ENCODE results near the gene FTCDNL1. TPM values are rescaled to one million over a fixed set of nuclear protein-coding genes. Genes with fewer than 3 reads are reported as not detected.

The FTCDNL1 gene
- total RNA-seq, 1 donor from 2014 or later, result 2.7 TPM

- H2AFZ ChIP-seq (replicated peaks), result no peak overlapping the region
- Mint-ChIP-seq H3K36me3 (no peaks in the 10 kb centered on the region), H3K4me1 (peaks cover 3% of the 10 kb centered on the region)
These were observed 31.7 kb upstream of the FTCDNL1 start for GRCh38 chr2:199882667-199883066.

GRCh38 chr2:199875400-199875799 lies 24.4 kb upstream of the FTCDNL1 start:
- H3K4me3 Mint-ChIP-seq, result no peak overlapping the region
- H3K27ac ChIP-seq, result no peak overlapping the region
- TF ChIP-seq EZH2 (IDR thresholded peaks at IDR 0.05) (no peak), EZH2phosphoT487 (IDR thresholded peaks at IDR 0.05) (no peak)
- peaks cover 16% of the 10 kb centered on the region for H3K9me3 Mint-ChIP-seq
- H3K9ac ChIP-seq, result no peak overlapping the region
- H3K4me3 ChIP-seq, result no peak overlapping the region
- no peak overlapping the region for H2AFZ ChIP-seq (replicated peaks)
- peaks cover 6% of the 10 kb centered on the region for H3K36me3 ChIP-seq
- H3K36me3 Mint-ChIP-seq, result no peaks in the 10 kb centered on the region
- peaks cover 2% of the 10 kb centered on the region for H3K27me3 Mint-ChIP-seq (ENCODE audit: insufficient read depth, low read depth)
- no peak for DNase-seq (ENCODE audit: low spot score)
- no peak overlapping the region for H3K27ac Mint-ChIP-seq
- no peaks in the 10 kb centered on the region for H3F3A ChIP-seq (ENCODE audit: low read depth)
- no peaks in the 10 kb centered on the region for H3K27me3 ChIP-seq
- no peaks in the 10 kb centered on the region for H3K4me1 Mint-ChIP-seq
- no peaks in the 10 kb centered on the region for H3K79me2 ChIP-seq (ENCODE audit: low read depth)
- peaks cover 8% of the 10 kb centered on the region for H3K9me3 ChIP-seq (ENCODE audit: low read depth)
- no peaks in the 10 kb centered on the region for H4K20me1 ChIP-seq (ENCODE audit: low read depth)
- no peak overlapping the region for H3K4me2 ChIP-seq
- H3K4me1 ChIP-seq, result peaks cover 3% of the 10 kb centered on the region

More at GRCh38 chr2:199882667-199883066, 31.7 kb upstream of the FTCDNL1 start:
- H3K36me3 ChIP-seq, result no peaks in the 10 kb centered on the region
- no peak overlapping the region for H3K4me3 ChIP-seq
- Mint-ChIP-seq H3K27ac (peak overlapping the region; percentile 16), H3K27me3 (ENCODE audit: insufficient read depth, low read depth) (peaks cover 2% of the 10 kb centered on the region), H3K4me3 (no peak overlapping the region), H3K9me3 (peaks cover 3% of the 10 kb centered on the region)
- no peaks in the 10 kb centered on the region for H4K20me1 ChIP-seq (ENCODE audit: low read depth)
- no peak overlapping the region for H3K9ac ChIP-seq
- no peaks in the 10 kb centered on the region for H3K79me2 ChIP-seq (ENCODE audit: low read depth)
- H3K27ac ChIP-seq, result peak overlapping the region; percentile 79
- DNase-seq (ENCODE audit: low spot score), result peak; percentile 55
- TF ChIP-seq EZH2phosphoT487 (IDR thresholded peaks at IDR 0.05), result no peak
- no peak for TF ChIP-seq CTCF (IDR thresholded peaks at IDR 0.05)
- TF ChIP-seq EZH2 (IDR thresholded peaks at IDR 0.05), result no peak
- peak overlapping the region; percentile 39 for H3K4me2 ChIP-seq
- peaks cover 8% of the 10 kb centered on the region for H3K4me1 ChIP-seq
- H3K9me3 ChIP-seq (ENCODE audit: low read depth), result no peaks in the 10 kb centered on the region
- peaks cover 9% of the 10 kb centered on the region for H3F3A ChIP-seq (ENCODE audit: low read depth)
- no peaks in the 10 kb centered on the region for H3K27me3 ChIP-seq

GRCh38 chr2:199874209-199874608 lies 23.2 kb upstream of the FTCDNL1 start:
- Histone ChIP-seq H3K4me2 (no peak overlapping the region), H3K4me1 (peaks cover 15% of the 10 kb centered on the region), H4K20me1 (ENCODE audit: low read depth) (no peaks in the 10 kb centered on the region), H3K79me2 (ENCODE audit: low read depth) (no peaks in the 10 kb centered on the region), H3K9me3 (ENCODE audit: low read depth) (peaks cover 8% of the 10 kb centered on the region), H3K4me3 (no peak overlapping the region), H3K27me3 (no peaks in the 10 kb centered on the region), H3K27ac (no peak overlapping the region), H3K36me3 (peaks cover 6% of the 10 kb centered on the region), H2AFZ (replicated peaks) (no peak overlapping the region), H3K9ac (no peak overlapping the region), H3F3A (ENCODE audit: low read depth) (no peaks in the 10 kb centered on the region)
- peaks cover 4% of the 10 kb centered on the region for H3K4me1 Mint-ChIP-seq
- no peak overlapping the region for H3K27ac Mint-ChIP-seq
- TF ChIP-seq EZH2 (IDR thresholded peaks at IDR 0.05) (no peak), CTCF (IDR thresholded peaks at IDR 0.05) (no peak), EZH2phosphoT487 (IDR thresholded peaks at IDR 0.05) (no peak)
- peaks cover 2% of the 10 kb centered on the region for H3K27me3 Mint-ChIP-seq (ENCODE audit: insufficient read depth, low read depth)
- H3K9me3 Mint-ChIP-seq, result peaks cover 16% of the 10 kb centered on the region
- H3K4me3 Mint-ChIP-seq, result no peak overlapping the region
- H3K36me3 Mint-ChIP-seq, result no peaks in the 10 kb centered on the region
- DNase-seq (ENCODE audit: low spot score), result no peak

GRCh38 chr2:199870581-199870980 lies 19.6 kb upstream of the FTCDNL1 start:
- Histone ChIP-seq H3K9me3 (ENCODE audit: low read depth) (peaks cover 8% of the 10 kb centered on the region), H4K20me1 (ENCODE audit: low read depth) (no peaks in the 10 kb centered on the region), H3K27me3 (no peaks in the 10 kb centered on the region), H3K4me3 (no peak overlapping the region), H3K4me2 (peak overlapping the region; percentile 25), H3K36me3 (peaks cover 6% of the 10 kb centered on the region), H3F3A (ENCODE audit: low read depth) (no peaks in the 10 kb centered on the region), H3K79me2 (ENCODE audit: low read depth) (no peaks in the 10 kb centered on the region), H2AFZ (replicated peaks) (no peak overlapping the region), H3K27ac (no peak overlapping the region), H3K9ac (no peak overlapping the region), H3K4me1 (peaks cover 27% of the 10 kb centered on the region)
- H3K4me1 Mint-ChIP-seq, result peaks cover 4% of the 10 kb centered on the region
- H3K27me3 Mint-ChIP-seq (ENCODE audit: insufficient read depth, low read depth), result no peaks in the 10 kb centered on the region
- H3K36me3 Mint-ChIP-seq, result no peaks in the 10 kb centered on the region
- TF ChIP-seq EZH2phosphoT487 (IDR thresholded peaks at IDR 0.05), result no peak
- no peak for TF ChIP-seq EZH2 (IDR thresholded peaks at IDR 0.05)
- TF ChIP-seq CTCF (IDR thresholded peaks at IDR 0.05), result no peak
- no peak for DNase-seq (ENCODE audit: low spot score)
- no peak overlapping the region for H3K4me3 Mint-ChIP-seq
- no peak overlapping the region for H3K27ac Mint-ChIP-seq
- H3K9me3 Mint-ChIP-seq, result peaks cover 13% of the 10 kb centered on the region

Measured in neural progenitor cell (in vitro differentiated cells).